Body of pancreas (tissue), 4 donors: ENCODE measurements around the gene ANKEF1. TPM values are rescaled to one million over a fixed set of nuclear protein-coding genes. Genes with fewer than 3 reads are reported as not detected.

Experiments used
- ATAC-seq: fragments of 150-250 bp; one replicate; pipeline ENCODE4 v1.9.1; 2016
- DNase-seq, 4 donors: peaks; one replicate each; pipeline ENCODE4 v3.0.0-alpha.2; 2019
- H3K27ac ChIP-seq, 4 donors: fragments of 200-600 bp; sonication (generic); 1 replicate in 3 of 4; 2 replicates in 1 of 4; pipeline versions ENCODE4 v1.5.1 to v1.6.1; 2016 to 2019; ENCODE audit warnings: mild to moderate bottlenecking in 1 of 4, mixed read lengths in 1 of 4, moderate library complexity in 1 of 4
- H3K27me3 ChIP-seq, 2 donors: fragments of 200-600 bp; sonication (generic); one replicate each; pipeline ENCODE4 v1.6.0; 2016; ENCODE audit warnings: mild to moderate bottlenecking in 1 of 2
- H3K36me3 ChIP-seq, 2 donors: fragments of 200-600 bp; sonication (generic); replicated peaks in 1 of 2; 2 replicates each; pipeline ENCODE4 v1.5.1; 2016; ENCODE audit warnings: low read depth in 2 of 2; ENCODE audit not compliant: insufficient read depth in 1 of 2
- H3K4me1 ChIP-seq: fragments of 200-600 bp; sonication (generic); one replicate; pipeline ENCODE4 v1.6.0; 2016
- H3K4me3 ChIP-seq, 2 donors: fragments of 200-600 bp; sonication (generic); 1 replicate in 1 of 2; 2 replicates in 1 of 2; pipeline ENCODE4 v1.5.1; 2016 to 2019
- H3K9me3 ChIP-seq, 3 donors: fragments of 200-600 bp; sonication (generic); 1 replicate in 2 of 3; 2 replicates in 1 of 3; pipeline ENCODE4 v1.5.1; 2016
- POLR2A ChIP-seq, 3 donors: fragments of 450-650 bp; IDR thresholded peaks; one replicate each; pipeline ENCODE4 v1.6.1; 2016; ENCODE audit warnings: antibody characterized with exemption in 3 of 3, mild to moderate bottlenecking in 2 of 3
- WGBS, 2 donors: methylation state at CpG; one replicate each; pipeline ENCODE4 v1.1.5; 2017; 5-methylcytosine and 5-hydroxymethylcytosine counted together
- intact Hi-C: fragments of 100-400 bp; cut with DNase I; formaldehyde crosslinking; loops from one replicate; pipeline ENCODE4 v1.15.1; 2023
- total RNA-seq, 2 donors: library from RNA; depleted of rRNA; stranded (reverse); fragments of >200 nt; gene quantifications; one replicate each; pipeline ENCODE4 v1.1.0, GENCODE V29; 2016
- TF ChIP-seq, protein P1 (sequence below), 7 experiments: fragments of 450-650 bp in 4 of 7; fragments of 200-600 bp in 3 of 7; sonication (generic) in 3 of 7; IDR thresholded peaks; one replicate each; pipeline ENCODE4 v1.5.1; 2016 to 2019; ENCODE audit warnings: antibody characterized with exemption in 7 of 7

The ANKEF1 gene
- total RNA-seq, 2 donors from 2014 or later = 5.9 to 6.2 TPM

GRCh38 chr20:10007747-10008146, 27.0 kb upstream of the ANKEF1 start:
- Histone ChIP-seq H3K4me1 (peaks cover 48% of the 10 kb centered on the region), H3K27me3 (no peaks in the 10 kb centered on the region), H3K27ac (no peak overlapping the region), H3K9me3 (peaks cover 0 to 6% (median 0%) of the 10 kb centered on the region in 3 donors), H3K4me3 (no peak overlapping the region), H3K36me3 (no peaks in the 10 kb centered on the region)
- ATAC-seq = no peak
- 63 to 68% methylated on average over 5 of the region's 5 CpGs for WGBS, 2 donors
- TF ChIP-seq, protein P1, sequence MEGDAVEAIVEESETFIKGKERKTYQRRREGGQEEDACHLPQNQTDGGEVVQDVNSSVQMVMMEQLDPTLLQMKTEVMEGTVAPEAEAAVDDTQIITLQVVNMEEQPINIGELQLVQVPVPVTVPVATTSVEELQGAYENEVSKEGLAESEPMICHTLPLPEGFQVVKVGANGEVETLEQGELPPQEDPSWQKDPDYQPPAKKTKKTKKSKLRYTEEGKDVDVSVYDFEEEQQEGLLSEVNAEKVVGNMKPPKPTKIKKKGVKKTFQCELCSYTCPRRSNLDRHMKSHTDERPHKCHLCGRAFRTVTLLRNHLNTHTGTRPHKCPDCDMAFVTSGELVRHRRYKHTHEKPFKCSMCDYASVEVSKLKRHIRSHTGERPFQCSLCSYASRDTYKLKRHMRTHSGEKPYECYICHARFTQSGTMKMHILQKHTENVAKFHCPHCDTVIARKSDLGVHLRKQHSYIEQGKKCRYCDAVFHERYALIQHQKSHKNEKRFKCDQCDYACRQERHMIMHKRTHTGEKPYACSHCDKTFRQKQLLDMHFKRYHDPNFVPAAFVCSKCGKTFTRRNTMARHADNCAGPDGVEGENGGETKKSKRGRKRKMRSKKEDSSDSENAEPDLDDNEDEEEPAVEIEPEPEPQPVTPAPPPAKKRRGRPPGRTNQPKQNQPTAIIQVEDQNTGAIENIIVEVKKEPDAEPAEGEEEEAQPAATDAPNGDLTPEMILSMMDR (IDR thresholded peaks at IDR 0.05) = no peak
- TF ChIP-seq POLR2A (IDR thresholded peaks at IDR 0.05) = no peak
- intact Hi-C loops = no loop called here
- no peak for DNase-seq

GRCh38 chr20:10012464-10012863, 22.3 kb upstream of the ANKEF1 start:
- Histone ChIP-seq H3K9me3 (no peaks in the 10 kb centered on the region), H3K27ac (no peak overlapping the region), H3K36me3 (no peaks in the 10 kb centered on the region), H3K27me3 (no peaks in the 10 kb centered on the region), H3K4me1 (peaks cover 11% of the 10 kb centered on the region), H3K4me3 (no peak overlapping the region)
- WGBS, 2 donors = 49 to 53% methylated on average over 5 of the region's 5 CpGs
- DNase-seq = no peak
- no peak for ATAC-seq
- intact Hi-C loops = no loop called here
- TF ChIP-seq POLR2A (IDR thresholded peaks at IDR 0.05) = no peak
- TF ChIP-seq, protein P1 (IDR thresholded peaks at IDR 0.05) = no peak

GRCh38 chr20:10014431-10014830, 20.4 kb upstream of the ANKEF1 start:
- TF ChIP-seq, protein P1 (IDR thresholded peaks at IDR 0.05) = no peak
- TF ChIP-seq POLR2A (IDR thresholded peaks at IDR 0.05) = no peak
- DNase-seq = no peak
- Histone ChIP-seq H3K4me1 (peaks cover 6% of the 10 kb centered on the region), H3K4me3 (no peak overlapping the region), H3K36me3 (no peaks in the 10 kb centered on the region), H3K9me3 (no peaks in the 10 kb centered on the region), H3K27me3 (no peaks in the 10 kb centered on the region), H3K27ac (no peak overlapping the region)
- WGBS, 2 donors = 91 to 94% methylated on average over 5 of the region's 5 CpGs
- no peak for ATAC-seq
- intact Hi-C loops = no loop called here

GRCh38 chr20:10020937-10021336, 13.8 kb upstream of the ANKEF1 start:
- DNase-seq (no peak), ATAC-seq (no peak)
- Histone ChIP-seq H3K4me1 (no peaks in the 10 kb centered on the region), H3K36me3 (no peaks in the 10 kb centered on the region), H3K27ac (no peak overlapping the region), H3K4me3 (no peak overlapping the region), H3K27me3 (no peaks in the 10 kb centered on the region), H3K9me3 (no peaks in the 10 kb centered on the region)
- TF ChIP-seq, protein P1 (IDR thresholded peaks at IDR 0.05) = no peak
- TF ChIP-seq POLR2A (IDR thresholded peaks at IDR 0.05) = no peak
- intact Hi-C loops = no loop called here
- 36 to 51% methylated on average over 2 of the region's 2 CpGs for WGBS, 2 donors

DNA sequence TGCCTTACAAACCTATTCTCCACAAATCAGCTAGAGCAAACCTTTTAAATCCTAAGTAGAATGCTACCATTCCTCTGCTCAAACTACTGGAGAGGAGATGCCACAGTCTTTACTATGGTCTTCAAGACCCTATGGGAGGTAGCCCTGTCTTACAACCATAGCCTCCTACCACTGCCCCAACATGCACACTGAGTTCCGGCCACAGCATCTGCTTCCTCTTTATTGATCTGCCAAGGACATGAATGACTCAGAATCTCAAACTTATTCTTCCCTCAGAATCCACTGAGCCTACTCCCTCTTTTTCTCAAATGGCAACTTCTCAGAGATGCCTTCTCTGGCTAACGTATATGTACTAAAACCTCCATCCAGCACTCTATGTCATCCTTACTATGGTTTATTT, 12.2 kb upstream of the ANKEF1 start:
- intact Hi-C loops = no loop called here
- Histone ChIP-seq H3K27me3 (no peaks in the 10 kb centered on the region), H3K4me3 (no peak overlapping the region), H3K36me3 (no peaks in the 10 kb centered on the region), H3K9me3 (no peaks in the 10 kb centered on the region), H3K4me1 (no peaks in the 10 kb centered on the region), H3K27ac (no peak overlapping the region)
- ATAC-seq (no peak), DNase-seq (no peak)
- TF ChIP-seq, protein P1 (IDR thresholded peaks at IDR 0.05) = no peak
- TF ChIP-seq POLR2A (IDR thresholded peaks at IDR 0.05) = no peak
- 74 to 83% methylated on average over 2 of the region's 2 CpGs for WGBS, 2 donors
